Stimulated activated CD8-positive, alpha-beta memory T cell treated with anti-CD3 and anti-CD28 coated beads, Interleukin-4, amount 100 ng/mL, for 1 hour (primary cell): ENCODE results near the gene PROP1.
A peak's percentile ranks its signal among the peaks of the same experiment; 100 is the strongest.
"Not testable (repeated sequence)": the region's sequence is repeated elsewhere in the genome, so short reads cannot be mapped to it uniquely, and the experiment has no call there.

ENCODE experiments used
- DNase-seq, 2 donors: peaks; one replicate each; pipeline ENCODE4 v3.0.0-alpha.2; 2020; ENCODE audit warnings: low read depth in 2 of 2, low spot score in 1 of 2

The PROP1 gene

GRCh38 chr5:177945601-177946283 is 50.3 kb downstream of the PROP1 start:
- not testable (repeated sequence) for DNase-seq

DNA sequence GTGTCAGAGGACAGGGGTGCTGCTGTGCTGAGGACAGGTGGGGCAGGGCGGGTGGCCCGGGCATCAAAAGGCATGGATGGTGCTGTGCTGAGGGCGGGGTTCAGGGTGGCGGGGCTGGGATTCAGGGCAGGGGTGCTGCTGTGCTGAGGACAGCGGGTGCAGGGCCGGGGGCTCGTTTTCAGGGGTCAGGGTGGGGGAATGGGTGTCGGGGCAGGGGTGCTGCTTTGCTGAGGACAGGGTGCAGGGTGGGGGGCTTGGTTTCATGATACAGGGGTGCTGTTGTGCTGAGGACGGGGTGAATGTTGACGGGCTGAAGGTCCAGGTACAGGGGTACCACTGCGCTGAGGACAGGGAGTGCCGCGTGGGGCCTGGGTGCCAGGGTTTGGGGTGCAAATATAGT is 50.9 kb downstream of the PROP1 start:
- DNase-seq, result not testable (repeated sequence)

DNA sequence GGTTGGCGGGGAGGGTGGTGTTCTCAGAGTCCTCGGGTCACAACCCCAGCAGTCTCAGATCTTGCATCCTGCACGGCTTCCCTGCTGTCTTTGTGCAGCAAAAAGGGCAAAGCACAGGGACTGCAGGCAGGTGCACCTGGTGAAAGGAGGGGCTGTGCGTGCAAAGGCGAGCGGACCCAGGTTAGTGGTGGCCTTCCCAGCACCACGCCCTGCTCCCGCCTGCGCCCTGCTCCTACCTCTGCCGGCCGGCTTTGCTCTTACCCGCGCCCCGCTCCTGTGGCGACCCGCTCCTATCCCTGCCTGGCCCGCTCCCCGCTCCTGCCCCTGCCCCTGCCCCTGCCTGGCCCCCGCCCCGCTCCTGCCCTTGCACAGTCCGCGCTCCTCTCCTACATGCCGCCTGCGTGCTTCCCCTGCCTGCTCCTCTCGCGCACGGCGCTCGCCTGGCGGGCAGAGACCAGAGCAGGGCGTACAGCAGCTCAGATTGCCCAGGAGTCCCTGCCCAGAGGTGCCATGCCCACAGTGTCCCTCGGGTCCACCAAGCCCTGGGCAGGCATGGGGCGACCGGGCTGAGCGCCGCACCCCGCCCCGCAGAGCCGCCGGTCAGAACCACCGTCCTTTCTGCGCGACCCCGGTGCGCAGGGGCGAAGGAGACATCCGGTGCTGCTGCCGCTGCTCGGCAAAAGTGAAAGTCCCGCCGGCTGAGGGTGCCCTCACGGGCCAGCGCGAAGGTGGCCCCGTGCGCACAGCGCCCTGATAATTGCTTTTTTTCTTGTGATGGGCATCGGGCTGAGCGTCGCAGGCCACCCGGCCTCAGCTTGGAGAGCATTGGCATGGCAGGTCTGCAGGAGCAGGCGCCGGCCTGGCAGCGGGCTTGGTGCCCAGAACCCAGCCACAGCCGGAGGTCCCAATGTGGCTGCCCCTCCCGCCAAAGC is 52.0 kb downstream of the PROP1 start:
- peak in 1 of 2 donors; percentile 9 for DNase-seq

DNA sequence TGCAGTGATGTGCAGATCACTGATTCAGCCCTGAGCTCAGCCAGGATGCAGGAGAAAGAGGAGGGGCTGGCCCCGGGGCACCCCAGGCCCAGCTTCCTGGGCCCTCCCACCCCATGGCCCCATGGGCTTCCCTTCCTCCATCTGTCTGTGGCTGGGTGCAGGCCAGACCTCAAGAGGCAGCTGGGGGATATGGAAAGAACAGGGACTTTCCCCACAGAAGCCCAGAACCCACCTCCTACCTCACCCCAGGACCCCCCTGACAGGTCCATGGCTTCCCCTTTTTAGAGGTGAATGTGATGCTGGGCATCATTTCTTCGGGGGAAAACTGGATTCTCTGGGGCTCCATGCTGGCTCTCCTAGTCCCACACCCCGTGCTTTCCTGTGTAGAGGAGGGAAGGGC is 53.1 kb downstream of the PROP1 start:
- DNase-seq, result not testable (repeated sequence)
